GM21515 (cell line): ENCODE results near the gene TBC1D3I.
"Not testable (repeated sequence)": the region's sequence is repeated elsewhere in the genome, so short reads cannot be mapped to it uniquely, and the experiment has no call there.

Experiments
- ATAC-seq: cut with Tn5 transposase; IDR thresholded peaks from one replicate; pipeline ENCODE4 v1.9.1; 2021; ENCODE audit not compliant: unreplicated experiment

The TBC1D3I gene

GRCh38 chr17:36207383-36207782 is 57.0 kb downstream of the TBC1D3I start:
- not testable (repeated sequence) for ATAC-seq

- ATAC-seq, result not testable (repeated sequence)
These were observed 57.9 kb downstream of the TBC1D3I start for GRCh38 chr17:36206486-36206821.

GRCh38 chr17:36205637-36206485 is 58.5 kb downstream of the TBC1D3I start:
- ATAC-seq, result no peak

GRCh38 chr17:36204724-36205500 is 59.5 kb downstream of the TBC1D3I start:
- no peak for ATAC-seq
